GM19468 (cell line): ENCODE results near the gene RPS3A.
"Not testable (repeated sequence)": the region's sequence is repeated elsewhere in the genome, so short reads cannot be mapped to it uniquely, and the experiment has no call there.

Experiments
- ATAC-seq: cut with Tn5 transposase; IDR thresholded peaks from one replicate; pipeline ENCODE4 v1.9.1; 2021; ENCODE audit warnings: mild to moderate bottlenecking, moderate library complexity, moderate number of reproducible peaks; ENCODE audit not compliant: unreplicated experiment; ENCODE audit errors: extremely low read depth

Gene RPS3A

DNA sequence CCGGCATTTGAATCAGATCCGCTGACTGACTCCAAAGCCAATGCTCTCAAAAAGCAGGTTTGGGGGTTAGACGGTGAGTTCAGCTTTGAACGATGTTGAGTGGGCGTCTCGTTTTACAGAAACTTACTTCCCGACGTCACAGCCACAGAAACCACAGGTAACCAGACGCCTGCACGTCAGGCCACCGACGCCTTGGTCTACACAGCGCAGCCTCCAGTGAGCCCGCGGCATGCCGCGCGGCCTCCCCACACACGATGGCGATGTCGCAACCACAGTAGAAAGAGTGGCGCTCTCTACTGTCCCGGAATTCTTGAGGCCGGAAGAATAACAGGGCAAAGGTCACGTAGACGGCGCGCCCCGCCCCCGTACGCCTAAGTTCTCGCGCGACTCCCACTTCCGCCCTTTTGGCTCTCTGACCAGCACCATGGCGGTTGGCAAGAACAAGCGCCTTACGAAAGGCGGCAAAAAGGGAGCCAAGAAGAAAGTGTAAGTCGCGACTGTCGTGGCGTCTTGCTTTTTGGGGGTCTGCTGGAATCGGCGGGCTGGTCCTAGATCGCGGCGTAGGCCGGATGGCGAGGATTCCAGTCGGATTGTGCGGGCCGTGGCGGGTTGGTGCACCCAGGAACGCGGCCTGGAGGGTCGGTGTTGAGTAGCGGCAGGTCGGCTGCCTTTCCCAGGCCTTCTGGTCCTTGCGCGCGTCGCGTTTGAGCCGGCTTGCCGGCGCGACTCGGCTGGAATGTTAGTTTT, at the start of gene RPS3A:
RPS3A (plus strand) TSS at position 400 of the 747 bp plus-strand sequence; CDS start at position 425, 25 bp downstream.
- ATAC-seq, result peak; percentile 93

DNA sequence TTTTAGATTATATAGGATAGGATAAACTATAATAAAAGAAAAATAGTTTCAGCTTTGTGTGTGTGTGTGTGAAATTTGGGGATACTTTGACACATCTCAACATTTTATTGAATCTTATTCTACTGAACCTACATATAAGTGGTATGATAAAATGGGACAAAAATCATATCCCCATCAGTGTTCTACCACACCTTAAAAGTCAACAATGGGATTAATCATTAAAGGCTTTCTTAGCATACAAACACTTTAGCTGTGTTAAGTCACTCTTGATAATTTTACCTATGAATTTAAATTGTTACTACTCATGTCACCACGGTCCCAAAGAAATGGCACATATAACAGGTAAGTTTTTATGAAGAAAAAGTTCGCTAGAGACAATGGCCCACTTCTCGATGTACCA, 46.6 kb upstream of the RPS3A start:
- no peak for ATAC-seq

DNA sequence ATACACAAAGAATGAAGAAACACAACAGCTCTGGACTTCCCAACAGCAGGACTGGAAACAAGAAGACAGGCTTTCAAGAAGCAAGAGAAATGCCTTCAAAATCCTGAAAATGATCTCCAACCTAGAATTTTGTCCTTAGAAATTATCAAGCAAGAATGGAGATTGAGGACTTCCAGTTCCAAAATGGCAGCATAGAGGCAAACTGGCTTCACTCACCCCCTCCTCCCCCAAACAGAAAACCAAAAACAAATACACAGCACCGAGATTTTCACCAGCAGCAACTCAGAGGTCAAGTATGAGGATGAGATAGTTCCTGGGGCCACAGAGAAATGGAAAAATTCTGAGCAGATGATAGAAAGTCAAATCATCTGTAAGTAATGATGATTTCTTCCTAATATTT, 43.9 kb upstream of the RPS3A start:
- ATAC-seq, result no peak

DNA sequence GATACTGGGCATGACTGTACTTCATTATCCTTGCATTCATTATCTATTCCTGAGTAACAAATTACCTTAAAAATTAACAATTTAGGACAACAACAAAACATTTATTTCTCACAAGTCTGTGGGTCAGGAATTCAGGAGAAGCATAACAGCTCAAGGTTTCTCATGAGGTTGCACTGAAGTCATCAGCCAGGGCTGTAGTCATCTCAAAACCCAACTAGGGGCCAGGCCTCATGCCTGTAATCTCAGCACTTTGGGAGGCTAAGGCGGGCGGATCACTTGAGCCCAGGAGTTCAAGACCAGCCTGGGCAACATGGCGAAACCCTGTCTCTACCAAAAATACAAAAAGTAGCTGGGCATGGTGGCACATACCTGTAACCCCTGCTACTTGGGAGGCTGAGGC, 36.3 kb upstream of the RPS3A start:
- not testable (repeated sequence) for ATAC-seq

DNA sequence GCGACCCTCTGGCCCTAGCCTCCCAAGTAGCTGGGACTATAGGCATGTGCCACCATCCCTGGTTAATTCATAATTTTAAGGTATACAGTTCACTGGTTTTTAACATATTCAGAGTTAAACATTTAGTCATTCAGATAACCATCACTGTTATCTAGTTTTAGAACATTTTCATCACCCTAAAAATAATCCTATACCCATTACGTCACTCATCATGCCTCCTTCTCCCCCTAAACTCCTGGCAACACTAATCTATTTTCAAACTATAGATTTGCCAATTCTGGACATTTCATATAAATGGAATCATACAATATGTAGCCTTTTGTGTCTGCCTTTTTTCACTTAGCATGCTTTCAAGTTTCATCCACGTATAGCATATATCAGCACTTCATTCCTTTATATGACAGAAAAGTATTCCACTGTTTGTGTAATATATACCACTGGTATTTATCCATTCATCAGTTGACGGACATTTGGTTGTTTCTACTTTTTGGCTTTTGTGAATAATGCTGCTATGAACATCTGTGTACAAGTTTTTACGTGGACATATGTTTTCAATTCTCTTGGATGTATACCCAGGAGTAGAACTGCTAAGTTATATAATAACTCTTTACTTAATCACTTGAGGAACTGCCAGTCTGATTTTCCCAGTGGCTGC, 32.0 kb upstream of the RPS3A start:
- ATAC-seq, result no peak

DNA sequence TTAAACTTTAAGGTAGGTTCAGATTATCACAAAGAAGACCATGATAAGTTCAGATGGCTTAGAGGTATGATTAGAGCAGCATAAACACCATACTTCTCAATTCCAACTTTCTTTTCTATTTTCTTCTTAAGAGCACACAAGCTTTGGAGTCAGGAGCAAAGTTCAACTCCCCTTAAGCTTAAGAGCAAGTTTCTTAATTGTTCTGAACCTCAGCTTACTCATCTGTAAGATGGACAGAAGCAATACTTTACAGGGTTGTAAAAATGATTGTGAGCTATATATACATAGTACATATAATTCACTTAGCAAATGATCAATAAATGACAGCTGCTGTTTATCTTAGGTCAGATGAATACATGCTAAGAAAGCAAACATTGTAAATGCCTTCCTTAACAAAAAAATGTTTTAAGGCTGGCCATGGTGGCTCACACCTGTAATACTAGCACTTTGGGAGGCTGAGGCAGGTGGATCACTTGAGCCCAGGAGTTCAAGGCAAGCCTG, 25.0 kb upstream of the RPS3A start:
- ATAC-seq, result no peak

DNA sequence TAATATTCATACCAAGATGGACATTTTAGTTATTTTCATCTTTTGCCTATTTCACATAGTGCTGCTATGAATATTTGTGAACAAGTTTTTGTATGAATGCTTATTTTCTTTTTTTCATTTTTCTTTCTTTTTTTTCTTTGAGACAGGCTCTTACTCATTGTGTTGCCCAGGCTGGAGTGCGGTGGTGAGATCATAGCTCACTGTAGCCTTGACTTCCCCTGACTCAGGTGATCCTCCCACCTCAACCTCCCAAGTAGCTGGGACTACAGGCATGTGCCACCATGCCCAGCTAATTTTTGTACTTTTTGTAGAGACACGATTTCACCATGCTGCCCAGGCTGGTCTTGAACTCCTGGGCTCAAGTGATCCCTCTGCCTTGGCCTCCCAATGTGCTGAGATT, 21.4 kb upstream of the RPS3A start:
- not testable (repeated sequence) for ATAC-seq

DNA sequence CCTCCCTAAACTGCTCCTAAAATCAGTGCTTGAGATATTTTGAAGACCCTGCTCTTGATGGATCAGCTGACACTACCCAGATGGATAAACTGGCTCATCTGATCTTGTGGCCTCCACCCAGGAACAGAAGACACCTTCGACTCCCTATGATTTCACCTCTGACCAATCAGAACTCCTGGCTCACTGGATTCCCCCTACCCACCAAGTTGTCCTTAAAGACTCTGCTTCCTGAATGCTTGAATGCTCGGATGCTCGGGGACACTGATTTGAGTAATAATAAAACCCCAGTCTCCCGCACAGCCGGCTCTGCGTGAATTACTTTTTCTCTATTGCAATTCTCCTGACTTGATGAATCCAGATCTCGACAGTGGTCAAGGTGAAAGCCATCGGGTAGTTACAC, 12.0 kb upstream of the RPS3A start:
- ATAC-seq, result no peak

DNA sequence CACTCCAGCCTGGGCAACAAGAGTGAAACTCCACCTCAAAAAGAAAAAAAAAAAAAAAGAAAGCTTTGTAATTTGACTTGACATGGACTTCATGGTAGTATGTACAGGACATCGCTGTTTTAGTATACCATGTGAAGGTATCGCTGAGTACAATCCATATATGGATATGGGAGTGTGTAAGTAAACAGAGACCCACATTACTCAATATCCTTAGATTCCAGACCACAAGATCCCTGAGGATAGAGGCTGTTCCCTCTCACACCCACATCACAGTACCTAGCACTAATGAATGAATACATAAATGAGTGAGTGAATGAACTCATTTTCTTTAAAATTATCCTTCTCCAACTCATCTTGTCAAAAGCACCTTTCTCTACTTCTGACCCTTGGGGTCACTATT, 8.4 kb upstream of the RPS3A start:
- no peak for ATAC-seq

DNA sequence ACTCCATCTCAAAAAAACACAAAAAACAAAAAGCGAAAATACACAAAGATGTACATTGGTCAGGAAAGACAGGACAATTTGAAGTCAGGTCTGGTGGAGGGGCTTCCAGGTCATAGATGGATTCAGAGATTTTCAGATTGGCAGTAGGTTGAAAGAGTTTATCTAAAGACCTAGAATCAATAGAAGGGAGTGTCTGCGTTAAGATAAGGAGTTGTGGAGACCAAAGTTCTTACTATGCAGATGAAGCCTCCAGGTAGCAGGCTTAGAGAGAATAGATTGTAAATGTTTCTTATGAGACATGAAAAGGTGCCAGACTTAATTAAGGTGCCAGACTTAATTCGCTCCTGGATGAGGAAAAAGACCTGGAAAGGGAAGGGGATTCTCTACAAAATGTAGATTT, 6.9 kb upstream of the RPS3A start:
- ATAC-seq, result no peak

DNA sequence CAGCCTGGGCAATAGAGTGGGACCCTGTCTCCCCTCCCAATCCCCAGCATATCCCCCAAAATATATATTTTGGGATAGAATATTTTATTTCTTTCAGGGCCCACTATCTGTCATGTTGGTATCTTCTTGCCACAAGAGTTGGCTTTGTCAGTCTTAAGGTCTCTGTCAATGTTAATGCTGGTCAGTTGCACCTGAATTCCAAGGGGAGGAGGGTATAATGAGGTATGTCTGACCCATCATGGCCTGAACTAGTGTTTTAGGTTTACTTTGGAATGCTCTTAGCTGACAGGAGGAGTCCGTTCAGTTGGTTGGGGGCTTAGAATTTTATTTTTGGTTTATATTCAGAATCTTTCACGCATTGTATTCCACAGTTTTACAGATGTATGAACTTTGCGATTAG, 6.2 kb upstream of the RPS3A start:
- ATAC-seq, result no peak

DNA sequence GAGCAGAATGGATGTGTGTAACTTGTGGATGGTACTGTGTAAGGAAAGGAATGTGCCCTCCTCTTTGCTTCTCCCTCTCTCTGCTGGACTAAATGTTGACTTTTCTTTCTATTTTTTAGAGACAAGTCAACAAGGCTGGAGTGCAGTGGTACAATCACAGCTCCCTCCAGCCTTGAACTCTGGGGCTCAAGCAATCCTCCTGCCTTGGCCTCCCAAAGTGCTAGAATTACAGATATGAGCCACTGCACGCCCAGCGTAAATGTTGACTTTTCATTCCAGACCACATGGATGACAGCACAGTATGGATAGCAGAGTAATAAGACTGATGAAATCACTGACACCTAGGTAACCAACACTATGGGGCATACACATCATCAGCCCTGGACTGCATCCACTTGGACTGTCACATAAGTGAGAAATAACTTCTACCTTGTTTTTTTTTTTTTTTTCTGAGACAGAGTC, 5.1 kb upstream of the RPS3A start:
- ATAC-seq, result no peak

DNA sequence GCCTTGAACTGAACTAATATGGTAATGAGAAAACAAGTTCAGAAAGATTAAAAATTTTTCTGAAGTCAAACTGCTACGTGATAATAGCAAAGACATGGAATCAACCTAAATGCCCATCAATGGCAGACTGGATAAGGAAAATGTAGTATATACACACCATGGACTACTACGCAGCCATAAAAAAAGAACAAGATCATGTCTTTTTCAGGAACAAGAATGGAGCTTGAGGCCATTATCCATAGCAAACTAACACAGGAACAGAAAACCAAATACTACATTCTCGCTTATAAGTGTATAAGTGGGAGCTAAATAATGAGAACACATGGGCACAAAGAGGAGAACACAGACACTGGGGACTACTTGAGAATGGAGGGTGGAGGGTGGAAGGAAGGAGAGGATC, 4.3 kb upstream of the RPS3A start:
- no peak for ATAC-seq

DNA sequence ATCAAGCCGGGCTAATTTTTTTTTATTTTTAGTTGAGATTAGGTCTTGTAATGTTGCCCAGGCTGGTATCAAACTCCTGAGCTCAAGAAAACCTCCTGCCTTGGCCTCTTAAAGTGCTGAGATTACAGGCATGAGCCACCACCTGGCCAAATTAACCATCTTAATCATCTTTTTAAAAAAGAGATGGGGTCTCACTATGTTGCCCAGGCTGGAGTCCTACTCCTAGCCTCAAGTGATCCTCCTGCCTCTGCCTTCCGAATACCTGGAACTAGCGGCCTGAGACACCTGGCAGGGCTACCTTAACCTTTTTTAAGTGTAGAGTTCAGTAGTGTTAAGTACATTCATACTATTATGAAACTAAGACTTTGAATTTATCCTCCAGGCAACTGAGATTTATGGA, 1.7 kb upstream of the RPS3A start:
- no peak for ATAC-seq

DNA sequence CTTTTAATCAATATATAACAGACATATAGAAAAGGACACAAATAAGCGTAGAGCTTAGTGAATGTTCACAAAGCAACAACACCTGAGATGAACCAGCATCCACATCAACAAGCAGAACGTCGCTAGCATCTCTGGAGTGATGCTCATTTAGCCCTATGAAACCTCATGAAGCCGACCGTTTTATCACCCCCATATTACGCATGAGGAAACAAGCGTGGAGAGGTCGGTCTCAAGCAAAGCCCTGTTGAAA, 524 bp upstream of the RPS3A start:
- no peak for ATAC-seq

DNA sequence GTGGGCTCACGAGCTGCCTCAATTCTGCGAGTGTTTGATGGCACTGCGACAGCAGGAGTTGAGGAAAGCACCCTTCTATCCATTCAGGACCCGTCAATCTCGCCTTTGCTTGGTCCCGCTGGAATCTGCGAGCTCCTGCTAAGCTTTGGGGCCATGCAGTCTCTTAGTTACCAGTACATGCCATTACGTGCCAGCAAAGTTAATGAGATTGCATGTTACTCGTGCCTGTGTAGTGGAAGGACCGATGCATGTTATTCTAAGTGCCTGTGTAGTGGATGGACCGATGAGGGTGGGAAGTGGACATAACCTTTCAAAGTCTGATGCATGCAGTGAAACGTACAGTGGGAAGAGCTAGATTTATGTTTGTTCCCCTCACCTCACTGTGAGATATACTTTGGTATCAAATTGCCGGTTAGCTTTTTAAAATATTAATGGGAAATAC, 569 bp downstream of the RPS3A start:
- no peak for ATAC-seq

DNA sequence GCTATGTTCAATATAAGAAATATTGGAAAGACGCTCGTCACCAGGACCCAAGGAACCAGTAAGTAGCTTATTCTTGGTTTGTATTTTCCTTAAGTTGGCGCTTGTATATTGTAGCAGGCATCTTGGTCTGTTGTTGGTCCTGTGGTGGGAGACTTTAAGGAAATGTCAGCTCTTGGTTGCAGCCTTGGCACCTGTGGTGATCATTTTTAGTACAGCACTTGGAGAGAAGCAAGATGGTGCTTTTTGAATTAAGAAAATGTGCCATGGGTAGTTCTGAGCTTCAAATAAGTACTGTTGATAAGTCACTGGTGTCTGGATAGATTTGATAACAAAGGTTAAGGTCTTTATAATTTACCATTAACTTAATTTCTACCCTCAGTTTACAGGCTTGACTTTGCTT, 1.1 kb downstream of the RPS3A start:
- ATAC-seq, result no peak

DNA sequence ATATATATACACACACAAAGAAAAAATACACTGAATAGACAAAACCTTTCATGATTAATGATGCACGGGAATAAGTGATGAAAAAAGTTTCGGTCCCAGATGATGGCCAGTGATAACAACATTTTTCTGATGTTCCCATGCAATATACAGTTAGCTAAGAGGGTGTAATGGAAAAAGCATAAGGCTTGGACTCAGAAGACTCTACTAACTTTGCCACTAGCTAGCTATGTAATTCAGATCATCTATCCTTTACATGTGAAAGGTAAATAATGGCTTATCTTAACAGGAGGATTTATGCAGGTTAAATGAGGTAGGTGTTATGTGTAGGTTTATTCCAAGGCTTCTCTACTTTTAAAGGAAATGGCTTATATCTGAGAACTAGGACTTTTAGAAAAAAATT, 4.3 kb downstream of the RPS3A start:
- ATAC-seq, result no peak

DNA sequence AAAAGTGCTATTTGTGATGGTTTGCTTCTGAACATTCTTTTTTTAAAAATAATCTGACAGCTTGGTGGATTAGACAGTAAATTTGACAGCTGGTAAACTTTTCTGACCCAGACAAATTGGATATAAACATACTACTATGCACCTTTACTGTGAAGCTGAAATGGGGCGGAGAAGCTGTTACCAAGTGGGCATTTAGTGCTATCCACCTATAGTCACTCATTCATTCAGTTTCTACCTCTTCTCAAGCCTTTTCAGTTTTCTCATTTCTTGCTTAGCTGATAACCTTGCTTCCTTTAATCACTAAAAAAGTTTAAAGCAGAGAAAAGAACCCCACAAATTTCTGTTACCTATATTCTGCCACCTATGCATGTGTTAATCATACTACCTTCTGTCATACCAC, 5.2 kb downstream of the RPS3A start:
- ATAC-seq, result no peak

DNA sequence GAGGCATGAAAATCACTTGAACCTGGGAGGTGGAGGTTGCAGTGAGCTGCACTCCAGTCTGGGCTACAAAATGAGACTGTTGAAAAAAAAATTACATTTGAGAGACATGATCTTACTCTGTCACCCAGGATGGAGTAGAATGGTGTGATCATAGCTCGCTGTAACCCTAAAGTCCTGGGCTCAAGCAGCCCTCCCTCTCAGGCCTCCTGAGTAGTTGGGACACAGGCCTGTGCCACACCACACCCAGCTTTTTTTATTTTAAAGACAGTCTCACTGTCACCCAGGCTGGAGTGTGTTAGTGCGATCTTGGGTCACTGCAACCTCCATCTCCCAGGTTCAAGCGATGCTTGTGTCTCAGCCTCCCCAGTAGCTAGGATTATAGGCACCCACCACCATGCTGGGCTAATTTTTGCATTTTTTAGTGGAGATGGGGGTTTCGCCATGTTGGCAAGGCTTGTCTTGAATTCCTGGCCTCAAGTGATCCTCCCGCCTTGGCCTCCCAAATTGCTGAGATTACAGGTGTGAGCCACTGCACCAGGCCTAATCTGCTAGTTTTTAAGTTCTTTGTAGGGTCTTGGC, 6.1 kb downstream of the RPS3A start:
- ATAC-seq, result no peak

DNA sequence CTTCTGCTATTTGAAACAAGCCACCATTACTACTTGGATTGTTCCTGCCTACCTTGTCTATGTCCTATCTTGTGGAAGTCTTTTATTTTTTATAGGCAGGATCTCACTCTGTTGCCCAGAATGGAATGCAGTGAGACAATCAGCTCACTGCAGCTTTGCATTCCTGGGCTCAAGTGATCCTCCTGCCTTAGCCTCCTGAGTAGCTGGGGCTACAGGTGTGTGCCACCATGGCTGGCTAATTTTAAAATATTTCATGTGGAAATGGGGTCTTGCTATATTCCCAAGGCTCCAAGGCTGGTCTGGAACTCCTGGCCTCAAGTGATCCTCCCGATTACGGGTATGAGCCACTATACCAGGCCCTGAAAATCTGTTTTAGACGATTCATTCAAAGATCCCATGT, 7.6 kb downstream of the RPS3A start:
- ATAC-seq, result no peak

DNA sequence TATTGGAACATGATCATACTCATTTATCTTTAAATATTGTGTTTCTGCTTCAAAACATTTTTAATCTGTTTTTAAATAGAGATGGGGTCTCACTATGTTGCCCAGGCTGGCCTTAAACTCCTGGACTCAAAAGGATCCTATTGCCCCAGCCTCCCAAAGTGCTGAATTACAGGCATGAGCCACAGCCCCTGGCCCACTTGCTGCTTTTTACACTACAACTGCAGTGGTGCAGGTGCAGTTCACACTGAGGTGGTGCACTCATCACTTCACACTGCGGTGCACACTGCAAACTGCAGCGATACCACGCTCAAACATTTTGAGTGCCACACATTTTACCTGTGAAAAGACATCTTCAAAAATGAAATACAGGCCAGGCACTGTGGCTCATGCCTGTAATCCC, 10.8 kb downstream of the RPS3A start:
- no peak for ATAC-seq
